Urinary bladder (tissue), 4 donors: Measurements from ENCODE around the gene GNG12. TPM values are rescaled to one million over a fixed set of nuclear protein-coding genes. Genes with fewer than 3 reads are reported as not detected.

Source experiments
- DNase-seq: peaks from one replicate; pipeline ENCODE4 v3.0.0-alpha.2; 2015; ENCODE audit errors: extremely low spot score
- H3K27ac ChIP-seq: one replicate; pipeline ENCODE4 v1.5.1; 2013; ENCODE audit warnings: low read depth, mild to moderate bottlenecking, moderate library complexity
- H3K36me3 ChIP-seq: one replicate; pipeline ENCODE4 v1.6.1; 2013; ENCODE audit warnings: mild to moderate bottlenecking, moderate library complexity; ENCODE audit not compliant: insufficient read depth
- H3K4me1 ChIP-seq: one replicate; pipeline ENCODE4 v1.6.1; 2013; ENCODE audit warnings: mild to moderate bottlenecking, moderate library complexity; ENCODE audit not compliant: insufficient read depth
- H3K4me3 ChIP-seq: one replicate; pipeline ENCODE4 v1.5.1; 2013; ENCODE audit warnings: low read depth, low read length
- WGBS: extraction: QIAGEN DNeasy Blood & Tissue Kit; methylation state at CpG from one replicate; pipeline ENCODE4 v1.1.7; 2013; 5-methylcytosine and 5-hydroxymethylcytosine counted together
- polyA plus RNA-seq: library from polyadenylated mRNA; stranded (reverse); fragments of 200-250 nt; gene quantifications from one replicate; pipeline ENCODE4 v1.2.3, GENCODE V29; 2013
- total RNA-seq: library from RNA; depleted of rRNA; stranded (reverse); fragments of >200 nt; gene quantifications from one replicate; pipeline ENCODE4 v1.2.3, GENCODE V29; 2014
- donor health status: healthy with polysubstance abuse.
- donor health status: healthy.

Gene GNG12
- total and polyA plus RNA-seq, 2 donors, result 79.4 to 264 TPM

GRCh38 chr1:67834246-67834877 lies 1.1 kb upstream of the GNG12 start:
- Histone ChIP-seq H3K4me1 (no peaks in the 10 kb centered on the region), H3K27ac (no peak overlapping the region), H3K36me3 (no peaks in the 10 kb centered on the region), H3K4me3 (no peak overlapping the region)
- DNase-seq, result no peak
- 91% methylated on average over 4 of the region's 4 CpGs for WGBS

- H3K36me3 ChIP-seq, result no peaks in the 10 kb centered on the region
- peak overlapping the region; percentile 66 for H3K4me3 ChIP-seq
- peak overlapping the region; percentile 59 for H3K27ac ChIP-seq
- 8% methylated on average over 21 of the region's 21 CpGs for WGBS
- DNase-seq, result no peak
- no peaks in the 10 kb centered on the region for H3K4me1 ChIP-seq
Observed at GRCh38 chr1:67833602-67833940, 304 bp upstream of the GNG12 start.

- DNase-seq, result no peak
- H3K27ac ChIP-seq, result peak overlapping the region; percentile 73
- peaks cover 2% of the 10 kb centered on the region for H3K36me3 ChIP-seq
- peak overlapping the region; percentile 66 for H3K4me3 ChIP-seq
- no peaks in the 10 kb centered on the region for H3K4me1 ChIP-seq
- under 1% methylated on average over 34 of the region's 34 CpGs for WGBS
Observed at GRCh38 chr1:67831850-67832513, 1.3 kb downstream of the GNG12 start.

- Histone ChIP-seq H3K36me3 (peaks cover 2% of the 10 kb centered on the region), H3K4me1 (no peaks in the 10 kb centered on the region), H3K27ac (no peak overlapping the region), H3K4me3 (peak overlapping the region; percentile 66)
- no peak for DNase-seq
- WGBS, result 9% methylated on average over 7 of the region's 7 CpGs
Observed at GRCh38 chr1:67830928-67831830, 2.1 kb downstream of the GNG12 start.

GRCh38 chr1:67830226-67830625 lies 3.0 kb downstream of the GNG12 start:
- Histone ChIP-seq H3K4me1 (no peaks in the 10 kb centered on the region), H3K36me3 (peaks cover 2% of the 10 kb centered on the region), H3K27ac (no peak overlapping the region), H3K4me3 (no peak overlapping the region)
- WGBS, result 55% methylated on average over 5 of the region's 5 CpGs
- DNase-seq, result no peak

- Histone ChIP-seq H3K4me3 (no peak overlapping the region), H3K27ac (no peak overlapping the region), H3K4me1 (no peaks in the 10 kb centered on the region), H3K36me3 (peaks cover 2% of the 10 kb centered on the region)
- 74% methylated on average over 4 of the region's 4 CpGs for WGBS
- DNase-seq, result no peak
Observed at GRCh38 chr1:67827688-67828087, 5.6 kb downstream of the GNG12 start.

- H3K4me1 ChIP-seq, result no peaks in the 10 kb centered on the region
- peaks cover 2% of the 10 kb centered on the region for H3K36me3 ChIP-seq
- no peak overlapping the region for H3K4me3 ChIP-seq
- no peak overlapping the region for H3K27ac ChIP-seq
- WGBS, result 87% methylated on average over 4 of the region's 4 CpGs
- DNase-seq, result no peak
Observed at GRCh38 chr1:67825591-67825990, 7.7 kb downstream of the GNG12 start.

- DNase-seq, result no peak
- WGBS, result 78% methylated on average over 1 of the region's 1 CpG
- Histone ChIP-seq H3K4me1 (no peaks in the 10 kb centered on the region), H3K36me3 (peaks cover 2% of the 10 kb centered on the region), H3K27ac (no peak overlapping the region), H3K4me3 (no peak overlapping the region)
Observed at GRCh38 chr1:67824766-67825165, 8.5 kb downstream of the GNG12 start.

- Histone ChIP-seq H3K4me1 (no peaks in the 10 kb centered on the region), H3K4me3 (no peak overlapping the region), H3K27ac (no peak overlapping the region), H3K36me3 (peaks cover 2% of the 10 kb centered on the region)
- DNase-seq, result no peak
- 45% methylated on average over 4 of the region's 4 CpGs for WGBS
Observed at GRCh38 chr1:67823615-67824014, 9.7 kb downstream of the GNG12 start.

- Histone ChIP-seq H3K4me1 (no peaks in the 10 kb centered on the region), H3K27ac (no peak overlapping the region), H3K36me3 (no peaks in the 10 kb centered on the region), H3K4me3 (no peak overlapping the region)
- 90% methylated on average over 4 of the region's 4 CpGs for WGBS
- DNase-seq, result no peak
Observed at GRCh38 chr1:67821263-67821662, 12.0 kb downstream of the GNG12 start.

GRCh38 chr1:67818725-67819301 lies 14.5 kb downstream of the GNG12 start:
- no peaks in the 10 kb centered on the region for H3K4me1 ChIP-seq
- H3K4me3 ChIP-seq, result no peak overlapping the region
- no peak overlapping the region for H3K27ac ChIP-seq
- no peaks in the 10 kb centered on the region for H3K36me3 ChIP-seq
- WGBS, result 92% methylated on average over 8 of the region's 8 CpGs
- no peak for DNase-seq

- DNase-seq, result no peak
- Histone ChIP-seq H3K4me3 (no peak overlapping the region), H3K27ac (no peak overlapping the region), H3K36me3 (no peaks in the 10 kb centered on the region), H3K4me1 (no peaks in the 10 kb centered on the region)
- WGBS, result 98% methylated on average over 1 of the region's 1 CpG
Observed at GRCh38 chr1:67818162-67818561, 15.1 kb downstream of the GNG12 start.

GRCh38 chr1:67817319-67817718 lies 15.9 kb downstream of the GNG12 start:
- H3K36me3 ChIP-seq, result no peaks in the 10 kb centered on the region
- no peak overlapping the region for H3K27ac ChIP-seq
- no peaks in the 10 kb centered on the region for H3K4me1 ChIP-seq
- 86% methylated on average over 1 of the region's 1 CpG for WGBS
- DNase-seq, result no peak
- no peak overlapping the region for H3K4me3 ChIP-seq
